Peyer's patch (tissue), 4 donors: ENCODE data around the gene C20orf204. TPM values are rescaled to one million over a fixed set of nuclear protein-coding genes. Genes with fewer than 3 reads are reported as not detected.

Source experiments
- DNase-seq, 3 donors: peaks; one replicate each; pipeline ENCODE4 v3.0.0-alpha.2; 2017 to 2019
- H3K27ac ChIP-seq, 4 donors: fragments of 200-600 bp; sonication (generic); one replicate each; pipeline ENCODE4 v1.5.1; 2016 to 2019
- H3K27me3 ChIP-seq, 2 donors: fragments of 200-600 bp; sonication (generic); one replicate each; pipeline ENCODE4 v1.5.1; 2019
- H3K36me3 ChIP-seq, 3 donors: fragments of 200-600 bp; sonication (generic); one replicate each; pipeline ENCODE4 v1.5.1; 2016 to 2019
- H3K4me1 ChIP-seq, 4 donors: fragments of 200-600 bp; sonication (generic); one replicate each; pipeline ENCODE4 v1.5.1; 2016 to 2019
- H3K4me3 ChIP-seq, 4 donors: fragments of 200-600 bp; sonication (generic); 1 replicate in 3 of 4; 2 replicates in 1 of 4; pipeline ENCODE4 v1.5.1; 2016 to 2019; ENCODE audit warnings: mild to moderate bottlenecking in 1 of 4
- H3K9me3 ChIP-seq, 4 donors: fragments of 200-600 bp; sonication (generic); one replicate each; pipeline ENCODE4 v1.5.1; 2016 to 2019; ENCODE audit warnings: mild to moderate bottlenecking in 1 of 4
- POLR2A ChIP-seq, 2 donors: fragments of 450-650 bp; IDR thresholded peaks; one replicate each; pipeline ENCODE4 v1.5.1; 2017; ENCODE audit warnings: antibody characterized with exemption in 2 of 2, mild to moderate bottlenecking in 2 of 2, moderate library complexity in 2 of 2
- total RNA-seq, 4 donors: library from RNA; depleted of rRNA; stranded (reverse); fragments of >200 nt; gene quantifications; one replicate each; pipeline ENCODE4 v1.1.0, GENCODE V29; 2016
- TF ChIP-seq, protein P1 (sequence below), 6 experiments: fragments of 450-650 bp in 4 of 6; fragments of 200-600 bp in 2 of 6; sonication (generic) in 1 of 6; IDR thresholded peaks; one replicate each; pipeline ENCODE4 v1.5.1; 2017 to 2019; ENCODE audit warnings: antibody characterized with exemption in 6 of 6, mild to moderate bottlenecking in 3 of 6, moderate library complexity in 1 of 6

The C20orf204 gene
- total RNA-seq, 4 donors from 2014 or later, result 0.18 to 2.1 (median 1.1) TPM

- Histone ChIP-seq H3K36me3 (peaks cover 0 to 12% (median 0%) of the 10 kb centered on the region in 3 donors), H3K9me3 (no peaks in the 10 kb centered on the region), H3K4me3 (peak overlapping the region; percentile 63 to 81 (median 75)), H3K4me1 (peaks cover 0 to 34% (median 19%) of the 10 kb centered on the region in 4 donors), H3K27ac (peak overlapping the region; percentile 73 to 95 (median 82)), H3K27me3 (peaks cover 0 to 5% of the 10 kb centered on the region in 2 donors)
- DNase-seq, result no peak
- no peak for TF ChIP-seq POLR2A (IDR thresholded peaks at IDR 0.05)
- TF ChIP-seq, protein P1, sequence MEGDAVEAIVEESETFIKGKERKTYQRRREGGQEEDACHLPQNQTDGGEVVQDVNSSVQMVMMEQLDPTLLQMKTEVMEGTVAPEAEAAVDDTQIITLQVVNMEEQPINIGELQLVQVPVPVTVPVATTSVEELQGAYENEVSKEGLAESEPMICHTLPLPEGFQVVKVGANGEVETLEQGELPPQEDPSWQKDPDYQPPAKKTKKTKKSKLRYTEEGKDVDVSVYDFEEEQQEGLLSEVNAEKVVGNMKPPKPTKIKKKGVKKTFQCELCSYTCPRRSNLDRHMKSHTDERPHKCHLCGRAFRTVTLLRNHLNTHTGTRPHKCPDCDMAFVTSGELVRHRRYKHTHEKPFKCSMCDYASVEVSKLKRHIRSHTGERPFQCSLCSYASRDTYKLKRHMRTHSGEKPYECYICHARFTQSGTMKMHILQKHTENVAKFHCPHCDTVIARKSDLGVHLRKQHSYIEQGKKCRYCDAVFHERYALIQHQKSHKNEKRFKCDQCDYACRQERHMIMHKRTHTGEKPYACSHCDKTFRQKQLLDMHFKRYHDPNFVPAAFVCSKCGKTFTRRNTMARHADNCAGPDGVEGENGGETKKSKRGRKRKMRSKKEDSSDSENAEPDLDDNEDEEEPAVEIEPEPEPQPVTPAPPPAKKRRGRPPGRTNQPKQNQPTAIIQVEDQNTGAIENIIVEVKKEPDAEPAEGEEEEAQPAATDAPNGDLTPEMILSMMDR (IDR thresholded peaks at IDR 0.05), result no peak
Measured at GRCh38 chr20:64078934-64079272, 42.9 kb downstream of the C20orf204 start.

- peaks cover 0 to 9% of the 10 kb centered on the region in 2 donors for H3K27me3 ChIP-seq
- no peak for TF ChIP-seq POLR2A (IDR thresholded peaks at IDR 0.05)
- TF ChIP-seq, protein P1 (IDR thresholded peaks at IDR 0.05), result no peak
- H3K27ac ChIP-seq, result peak within 1 kb of the TSS; percentile 73 to 95 (median 82)
Measured at GRCh38 chr20:64079273-64080012, 43.5 kb downstream of the C20orf204 start, which contains the start of gene RGS19. TSS of gene RGS19 (minus strand) at chr20:64079518. CDS start at chr20:64076886, 2,632 bp downstream.

DNA sequence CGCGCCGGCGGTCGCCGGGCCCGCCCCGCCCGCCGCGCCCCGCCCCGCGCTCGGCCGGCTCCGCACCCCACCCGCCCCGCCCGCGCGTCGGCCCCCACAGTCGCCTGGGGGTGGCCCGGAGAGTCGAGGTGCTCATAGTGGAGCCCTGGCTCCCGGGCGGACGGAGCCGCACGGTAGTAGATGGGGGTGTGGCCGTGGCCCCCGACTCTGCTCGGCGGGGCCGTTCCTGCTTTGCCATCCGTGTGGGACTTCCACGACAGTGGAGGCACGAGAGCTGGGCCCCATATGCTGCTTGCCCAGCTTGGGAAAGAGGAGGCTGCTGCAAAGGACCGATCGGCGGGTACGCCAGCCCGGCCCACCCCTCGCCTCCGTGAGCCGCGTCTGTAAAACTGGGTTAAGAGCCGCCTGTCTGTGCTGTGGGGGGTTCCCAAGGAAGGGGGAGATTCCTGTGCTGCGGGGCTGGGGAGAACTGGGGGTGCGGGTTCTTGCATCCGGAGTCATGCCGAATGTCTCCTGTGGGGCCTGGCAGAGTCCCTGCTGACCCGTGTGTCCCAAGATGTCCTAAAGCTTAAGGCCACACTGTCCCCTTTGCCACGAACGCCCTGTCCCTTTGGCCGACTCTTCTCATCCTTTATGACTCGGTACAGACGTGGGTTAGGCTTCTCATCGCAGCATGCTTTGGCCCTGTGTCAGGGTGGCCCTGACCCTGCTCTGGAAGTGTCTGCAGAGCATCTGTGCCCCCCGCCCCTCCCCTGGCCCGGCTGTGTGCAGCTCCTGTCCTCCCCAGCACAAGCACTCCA, 44.2 kb downstream of the C20orf204 start, which contains the start of gene OPRL1:
Gene OPRL1, plus strand, starts transcription at position 70 of the 800 bp plus-strand sequence. CDS start 12,639 bp downstream, outside the sequence.
- TF ChIP-seq POLR2A (IDR thresholded peaks at IDR 0.05), result no peak
- TF ChIP-seq, protein P1 (IDR thresholded peaks at IDR 0.05), result no peak
- DNase-seq, result peak in 1 of 3 donors; percentile 67
- no peaks in the 10 kb centered on the region for H3K9me3 ChIP-seq
- peaks cover 0 to 5% (median 0%) of the 10 kb centered on the region in 3 donors for H3K36me3 ChIP-seq
- peaks cover 0 to 15% of the 10 kb centered on the region in 2 donors for H3K27me3 ChIP-seq
- H3K27ac ChIP-seq, result peak within 1 kb of the TSS; percentile 73 to 95 (median 82)
- H3K4me1 ChIP-seq, result peaks cover 0 to 40% (median 22%) of the 10 kb centered on the region in 4 donors
- H3K4me3 ChIP-seq, result peak within 1 kb of the TSS; percentile 63 to 81 (median 75)

More at GRCh38 chr20:64079273-64080012, 43.5 kb downstream of the C20orf204 start, which contains the start of gene RGS19:
- H3K9me3 ChIP-seq, result no peaks in the 10 kb centered on the region
- DNase-seq, result peak; percentile 71 to 94 (median 93)
- H3K4me3 ChIP-seq, result peak within 1 kb of the TSS; percentile 63 to 81 (median 75)
- peaks cover 0 to 7% (median 0%) of the 10 kb centered on the region in 3 donors for H3K36me3 ChIP-seq
- H3K4me1 ChIP-seq, result peaks cover 0 to 39% (median 22%) of the 10 kb centered on the region in 4 donors

DNA sequence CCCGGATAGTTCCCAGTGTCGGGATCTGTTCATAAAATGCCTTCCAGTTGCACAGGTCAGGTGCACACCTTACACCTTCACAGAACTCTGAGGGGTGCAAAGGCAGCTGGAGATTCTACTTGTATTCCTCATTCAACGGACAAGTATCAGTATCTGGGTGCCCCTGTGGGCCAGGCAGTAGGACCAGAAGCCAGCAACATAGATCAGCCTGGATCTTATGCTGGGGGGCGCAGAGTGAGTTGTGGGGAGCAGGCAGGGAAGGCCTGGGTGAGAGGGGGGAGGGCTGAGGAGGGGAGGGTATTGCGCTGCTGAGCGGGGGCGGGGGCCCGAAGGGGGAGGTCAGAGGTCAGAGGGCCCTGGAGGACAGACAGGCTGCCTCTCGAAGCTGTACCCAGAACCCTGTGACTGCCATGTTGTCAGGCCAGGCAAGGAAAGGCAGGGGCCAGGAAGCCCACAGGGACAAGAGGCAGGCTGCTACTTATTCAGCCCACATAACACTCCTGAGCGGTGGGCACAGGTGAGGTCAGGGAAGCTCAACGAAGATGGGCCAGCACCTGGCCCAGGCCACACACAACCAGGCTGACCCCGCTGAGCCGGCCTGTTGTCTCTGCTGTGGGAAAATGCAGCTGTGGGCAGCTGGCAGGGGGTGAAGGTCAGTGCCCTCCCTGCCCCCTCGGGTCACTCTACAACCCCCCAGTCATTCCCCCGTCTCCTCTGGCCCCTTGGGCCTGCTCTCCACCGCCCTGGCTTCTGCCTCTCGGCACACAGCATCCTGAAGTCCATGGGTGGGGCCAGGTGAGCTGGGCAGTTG, 45.0 kb downstream of the C20orf204 start:
- peak overlapping the region in 3 of 4 donors; percentile 63 to 81 (median 73) for H3K4me3 ChIP-seq
- DNase-seq, result no peak
- no peaks in the 10 kb centered on the region for H3K9me3 ChIP-seq
- H3K4me1 ChIP-seq, result peaks cover 0 to 40% (median 19%) of the 10 kb centered on the region in 4 donors
- no peak for TF ChIP-seq POLR2A (IDR thresholded peaks at IDR 0.05)
- TF ChIP-seq, protein P1 (IDR thresholded peaks at IDR 0.05), result no peak
- peaks cover 0 to 15% of the 10 kb centered on the region in 2 donors for H3K27me3 ChIP-seq
- peak overlapping the region in 3 of 4 donors; percentile 73 to 95 (median 87) for H3K27ac ChIP-seq
- no peaks in the 10 kb centered on the region for H3K36me3 ChIP-seq

GRCh38 chr20:64081624-64081964, 45.6 kb downstream of the C20orf204 start:
- Histone ChIP-seq H3K4me1 (peaks cover 0 to 40% (median 16%) of the 10 kb centered on the region in 4 donors), H3K27ac (no peak overlapping the region), H3K9me3 (no peaks in the 10 kb centered on the region), H3K27me3 (peaks cover 0 to 15% of the 10 kb centered on the region in 2 donors), H3K4me3 (no peak overlapping the region), H3K36me3 (no peaks in the 10 kb centered on the region)
- no peak for DNase-seq
- TF ChIP-seq, protein P1 (IDR thresholded peaks at IDR 0.05), result no peak
- no peak for TF ChIP-seq POLR2A (IDR thresholded peaks at IDR 0.05)
